HepG2 (cell line): Measurements from ENCODE around the gene ZNF629. TPM values are rescaled to one million over a fixed set of nuclear protein-coding genes. Genes with fewer than 3 reads are reported as not detected.
A peak's percentile ranks its signal among the peaks of the same experiment; 100 is the strongest.

Experiments used
- ARID5B ChIP-seq: IDR thresholded peaks from 2 replicates; pipeline ENCODE4 v1.4.0; 2020; ENCODE audit warnings: mild to moderate bottlenecking, missing genetic modification reagents
- ELF3 ChIP-seq: IDR thresholded peaks from 2 replicates; pipeline ENCODE4 v1.6.1; 2016; ENCODE audit warnings: missing genetic modification reagents, missing compliant biosample characterization
- HINFP ChIP-seq: sonication (generic); formaldehyde crosslinking; IDR thresholded peaks from 2 replicates; pipeline ENCODE4 v1.4.0; 2020; ENCODE audit warnings: low read depth, mild to moderate bottlenecking, missing genetic modification reagents
- HOXA7 ChIP-seq: sonication (generic); formaldehyde crosslinking; IDR thresholded peaks from 2 replicates; pipeline ENCODE4 v1.8.1; 2022; ENCODE audit warnings: mild to moderate bottlenecking, missing genetic modification reagents, moderate library complexity
- IRF2 ChIP-seq: IDR thresholded peaks from 2 replicates; pipeline ENCODE4 v1.6.1; 2018; ENCODE audit warnings: missing genetic modification reagents, missing compliant biosample characterization
- MZF1 ChIP-seq: sonication (generic); formaldehyde crosslinking; IDR thresholded peaks from 2 replicates; pipeline ENCODE4 v1.8.1; 2023; ENCODE audit warnings: mild to moderate bottlenecking, missing genetic modification reagents, borderline replicate concordance
- PCBP2 ChIP-seq: fragments of 200-400 bp; formaldehyde crosslinking; optimal IDR thresholded peaks from 2 replicates; pipeline ENCODE3; 2018; ENCODE audit warnings: low read length, low read depth; ENCODE audit not compliant: poor library complexity, severe bottlenecking
- POLR2G ChIP-seq: fragments of 200-400 bp; formaldehyde crosslinking; IDR thresholded peaks from 2 replicates; pipeline ENCODE4 v1.6.1; 2018; ENCODE audit warnings: mild to moderate bottlenecking, low read depth, low read length, moderate library complexity
- REST ChIP-seq, 2 experiments: IDR thresholded peaks; 2 replicates each; pipeline ENCODE4 v1.6.1; 2011 to 2012; ENCODE audit warnings: low read length in 2 of 2, borderline replicate concordance in 1 of 2, low read depth in 1 of 2, mild to moderate bottlenecking in 1 of 2, moderate library complexity in 1 of 2
- SIX4 ChIP-seq: sonication (generic); formaldehyde crosslinking; IDR thresholded peaks from 2 replicates; pipeline ENCODE4 v1.4.0; 2020; ENCODE audit warnings: missing genetic modification reagents
- TEF ChIP-seq: sonication (generic); formaldehyde crosslinking; IDR thresholded peaks from 2 replicates; pipeline ENCODE4 v1.5.0; 2020; ENCODE audit warnings: missing genetic modification reagents
- ZBTB26 ChIP-seq: IDR thresholded peaks from 2 replicates; pipeline ENCODE4 v1.6.1; 2016; ENCODE audit warnings: missing compliant biosample characterization, missing genetic modification reagents, borderline replicate concordance
- ZFP82 ChIP-seq: sonication (generic); formaldehyde crosslinking; IDR thresholded peaks from 2 replicates; pipeline ENCODE4 v1.5.1; 2020; ENCODE audit warnings: mild to moderate bottlenecking, missing genetic modification reagents, borderline replicate concordance
- ZNF256 ChIP-seq: sonication (generic); formaldehyde crosslinking; conservative IDR thresholded peaks from 2 replicates; pipeline ENCODE4 v1.4.0; 2020; ENCODE audit warnings: missing genetic modification reagents
- ZNF431 ChIP-seq: sonication (generic); formaldehyde crosslinking; IDR thresholded peaks from 2 replicates; pipeline ENCODE4 v1.9.0; 2022; ENCODE audit warnings: missing genetic modification reagents, low read depth, mild to moderate bottlenecking, borderline replicate concordance
- ZNF468 ChIP-seq: sonication (generic); formaldehyde crosslinking; IDR thresholded peaks from 2 replicates; pipeline ENCODE4 v1.8.0; 2022; ENCODE audit warnings: mild to moderate bottlenecking, moderate library complexity, missing genetic modification reagents
- polyA plus RNA-seq, 8 experiments: library from polyadenylated mRNA; depleted of rRNA in 3 of 8; stranded (reverse) in 7 of 8; unstranded in 1 of 8; fragments of >200 nt; fragmentation: Illumina TruSeq in 4 of 8; extraction: Trizol in 4 of 8; gene quantifications; 2 replicates each; pipeline versions ENCODE4 v1.2.1 to v1.2.3, GENCODE V29; 2011 to 2016; ENCODE audit warnings: low read depth in 4 of 8, missing spikeins in 1 of 8, mixed read lengths in 1 of 8; ENCODE audit not compliant: insufficient read depth in 1 of 8
- total RNA-seq, 5 experiments: library from RNA; depleted of rRNA; stranded (reverse); fragments of >200 nt; fragmentation: Illumina TruSeq; extraction: Trizol; gene quantifications; 2 replicates each; pipeline ENCODE4 v1.2.3, GENCODE V29; 2016; ENCODE audit warnings: low read depth in 1 of 5

The ZNF629 gene
- total and polyA plus RNA-seq, 2 of the 13 experiments (the other 11 are each of a cell fraction or from before 2014, with no cell fraction given), result 6.1 to 16.5 TPM

- TF ChIP-seq HINFP (CRISPR knock-in tag) (0 out of 2 replicates have a peak, but pooled peaks have one; percentile 21), SIX4 (CRISPR knock-in tag) (peak; percentile 60; the same call in 1 of the 2 replicates), MZF1 (CRISPR knock-in tag) (peak; percentile 85; the same call in 1 of the 2 replicates), POLR2G (peak; percentile 86), PCBP2 (no peak), IRF2 (peak; percentile 65), ZFP82 (CRISPR knock-in tag) (no peak; the same call in 1 of the 2 replicates), ARID5B (CRISPR knock-in tag) (peak; percentile 79), ELF3 (CRISPR knock-in tag) (peak; percentile 96), REST (IDR thresholded peaks at IDR 0.05; ENCODE audit: borderline replicate concordance in 1 of 2, low read depth in 1 of 2, low read length in 2 of 2) (peak in 1 of 2 experiments; percentile 81; a peak in 2 of 4 replicates), ZBTB26 (CRISPR knock-in tag) (peak; percentile 69), HOXA7 (CRISPR knock-in tag) (0 out of 2 replicates have a peak, but pooled peaks have one; percentile 77), ZNF256 (CRISPR knock-in tag) (peak; percentile 58; the same call in 1 of the 2 replicates), TEF (CRISPR knock-in tag) (peak; percentile 75), ZNF468 (CRISPR knock-in tag) (peak; percentile 70; the same call in 1 of the 2 replicates), ZNF431 (CRISPR knock-in tag) (0 out of 2 replicates have a peak, but pooled peaks have one; percentile 50)
Observed at GRCh38 chr16:30786936-30787612, at the start of gene ZNF629 (continued).
